GM21381 (cell line): ENCODE data around the gene RNFT2.

Experiments used
- ATAC-seq: cut with Tn5 transposase; IDR thresholded peaks from one replicate; pipeline ENCODE4 v1.9.1; 2021; ENCODE audit warnings: mild to moderate bottlenecking, moderate library complexity; ENCODE audit not compliant: unreplicated experiment

The RNFT2 gene

GRCh38 chr12:116897476-116897875 is 159.4 kb downstream of the RNFT2 start:
- no peak for ATAC-seq

DNA sequence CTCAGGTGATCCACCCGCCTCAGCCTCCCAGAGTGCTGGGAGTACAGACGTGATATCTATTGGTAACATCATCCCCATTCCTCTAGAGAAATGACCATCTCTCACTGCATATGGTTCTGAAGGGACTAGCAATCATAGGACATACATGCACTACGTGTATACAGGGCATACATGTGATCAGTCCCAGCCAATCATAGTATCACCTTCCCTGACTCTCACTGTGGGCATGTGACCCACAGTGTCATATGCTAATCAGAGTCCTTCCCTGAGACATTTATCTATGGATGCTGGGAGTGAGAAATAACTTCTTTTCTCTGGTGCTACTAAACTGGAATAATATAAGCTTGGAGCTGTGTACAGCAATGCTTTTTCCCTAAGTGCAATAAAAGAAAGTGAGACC is 160.6 kb downstream of the RNFT2 start:
- no peak for ATAC-seq

DNA sequence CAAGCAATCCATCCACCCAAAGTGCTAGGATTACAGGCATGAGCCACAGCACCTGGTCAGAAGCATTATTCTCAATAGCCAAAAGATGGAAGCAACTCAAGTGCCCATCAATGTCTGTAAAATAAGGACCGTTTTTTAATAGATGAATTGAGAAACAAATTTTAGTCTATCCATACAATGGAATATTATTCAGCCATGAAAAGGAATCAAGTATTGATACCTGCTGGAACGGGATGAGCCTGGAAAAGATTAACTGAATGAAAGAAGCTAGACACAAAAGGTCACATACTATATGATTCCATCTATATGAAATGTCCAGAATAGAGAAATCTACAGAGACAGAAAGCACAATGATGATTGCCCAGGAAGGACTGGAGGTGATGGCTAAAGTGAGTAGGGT is 163.5 kb downstream of the RNFT2 start:
- ATAC-seq, result no peak
